Upper lobe of left lung (tissue), 6 donors: ENCODE results near the gene SPRTN. TPM values are rescaled to one million over a fixed set of nuclear protein-coding genes. Genes with fewer than 3 reads are reported as not detected.
A peak's percentile ranks its signal among the peaks of the same experiment; 100 is the strongest.
"Not testable (repeated sequence)": the region's sequence is repeated elsewhere in the genome, so short reads cannot be mapped to it uniquely, and the experiment has no call there.

ENCODE experiments used
- ATAC-seq, 2 donors: fragments of 200-7000 bp; cut with Tn5 transposase; one replicate each; pipeline ENCODE4 v1.9.1; 2022; ENCODE audit warnings: mild to moderate bottlenecking in 2 of 2, moderate library complexity in 2 of 2; ENCODE audit not compliant: low FRiP score in 2 of 2
- DNase-seq, 2 donors: peaks; one replicate each; pipeline ENCODE4 v3.0.0-alpha.2; 2019 to 2020
- H3K27ac ChIP-seq, 4 donors: fragments of 200-600 bp; sonication (generic); one replicate each; pipeline ENCODE4 v1.5.1; 2016 to 2019
- H3K27me3 ChIP-seq, 4 donors: fragments of 200-600 bp; sonication (generic); one replicate each; pipeline ENCODE4 v1.5.1; 2017 to 2019
- H3K36me3 ChIP-seq, 4 donors: fragments of 200-600 bp; sonication (generic); one replicate each; pipeline ENCODE4 v1.5.1; 2016 to 2019
- H3K4me1 ChIP-seq, 4 donors: fragments of 200-600 bp; sonication (generic); one replicate each; pipeline ENCODE4 v1.5.1; 2018 to 2019
- H3K4me3 ChIP-seq, 4 donors: fragments of 200-600 bp; sonication (generic); one replicate each; pipeline ENCODE4 v1.5.1; 2017 to 2019; ENCODE audit warnings: mild to moderate bottlenecking in 2 of 4, moderate library complexity in 1 of 4
- H3K9me3 ChIP-seq, 4 donors: fragments of 200-600 bp; sonication (generic); one replicate each; pipeline ENCODE4 v1.5.1; 2018 to 2019
- EP300 ChIP-seq, 4 donors: sonication (generic); formaldehyde crosslinking; IDR thresholded peaks; one replicate each; pipeline ENCODE4 v1.5.1; 2017; ENCODE audit warnings: antibody characterized with exemption in 4 of 4, control low read depth in 2 of 4
- POLR2A ChIP-seq, 4 donors: fragments of 450-650 bp; IDR thresholded peaks; one replicate each; pipeline ENCODE4 v1.5.1; 2016 to 2017; ENCODE audit warnings: antibody characterized with exemption in 4 of 4, mild to moderate bottlenecking in 2 of 4
- POLR2AphosphoS5 ChIP-seq, 2 donors: sonication (generic); formaldehyde crosslinking; IDR thresholded peaks; one replicate each; pipeline ENCODE4 v1.5.1; 2017; ENCODE audit warnings: antibody characterized with exemption in 2 of 2
- WGBS, 2 donors: methylation state at CpG; one replicate each; pipeline ENCODE4 v1.1.5; 2017 to 2018; 5-methylcytosine and 5-hydroxymethylcytosine counted together
- total RNA-seq, 6 donors: library from RNA; depleted of rRNA in 4 of 6; stranded (reverse); fragments of >200 nt in 4 of 6; gene quantifications; one replicate each; pipeline versions ENCODE4 v1.1.0 to v1.2.1, GENCODE V29; 2016 to 2021
- TF ChIP-seq, protein P1 (sequence below), 6 experiments: fragments of 450-650 bp in 4 of 6; fragments of 200-600 bp in 2 of 6; sonication (generic) in 2 of 6; IDR thresholded peaks; one replicate each; pipeline ENCODE4 v1.5.1; 2016 to 2019; ENCODE audit warnings: antibody characterized with exemption in 6 of 6
- donor health status: DM: no; HTN: no; CAD: no; lungs with moderate emphysema.
- donor health status: DM: no; HTN: yes; CAD: no; lungs with severe emphysema.

The SPRTN gene
- total RNA-seq, 6 donors from 2014 or later, result 8.8 to 30.9 (median 17.2) TPM

DNA sequence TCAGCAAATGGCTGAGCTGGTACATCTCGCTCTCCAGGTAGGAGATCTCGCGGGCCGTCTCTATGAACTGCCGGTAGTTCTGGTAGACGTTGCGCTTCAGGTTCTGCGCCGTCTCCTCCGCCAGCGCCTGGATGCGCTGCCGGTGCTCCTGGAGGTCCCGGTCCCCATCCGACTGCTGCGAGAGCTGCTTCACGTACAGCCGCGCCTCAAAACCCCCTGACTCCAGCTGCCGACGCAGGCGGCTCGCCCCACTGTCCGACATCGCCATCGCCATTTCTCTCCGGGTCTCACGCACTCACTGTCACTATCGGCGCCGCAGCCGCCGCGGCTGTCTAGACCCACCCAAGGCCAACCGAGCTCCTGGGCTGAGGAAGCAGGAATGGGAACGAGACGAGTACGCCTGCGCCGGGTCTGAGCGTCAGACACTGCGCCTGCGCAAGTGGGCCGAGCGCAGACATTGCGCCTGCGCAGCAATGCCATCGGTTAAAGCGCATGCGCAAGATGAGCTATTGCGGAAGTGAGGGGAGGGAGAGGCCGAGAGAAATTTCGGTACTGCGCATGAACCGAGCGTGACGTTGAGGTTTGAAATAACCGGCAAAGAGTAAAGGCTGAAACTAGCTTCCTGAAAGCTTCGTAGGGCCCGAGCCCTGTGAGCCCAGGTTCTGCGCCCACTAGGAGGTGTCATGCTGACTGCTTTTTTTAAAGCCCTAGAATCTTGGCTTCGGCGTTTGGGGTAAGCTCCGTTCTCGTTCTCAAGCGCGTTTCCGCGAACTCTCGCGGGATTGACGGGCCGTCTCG, 422 bp upstream of the SPRTN start, which contains the start of gene EXOC8:
TSS of gene EXOC8 (minus strand) at position 381 of the 798 bp plus-strand sequence. CDS start at position 274, 107 bp downstream.
- ATAC-seq, result peak; percentile 96 to 97
- 0% methylated on average over 1 to 48 of the region's 74 CpGs for WGBS, 2 donors

DNA sequence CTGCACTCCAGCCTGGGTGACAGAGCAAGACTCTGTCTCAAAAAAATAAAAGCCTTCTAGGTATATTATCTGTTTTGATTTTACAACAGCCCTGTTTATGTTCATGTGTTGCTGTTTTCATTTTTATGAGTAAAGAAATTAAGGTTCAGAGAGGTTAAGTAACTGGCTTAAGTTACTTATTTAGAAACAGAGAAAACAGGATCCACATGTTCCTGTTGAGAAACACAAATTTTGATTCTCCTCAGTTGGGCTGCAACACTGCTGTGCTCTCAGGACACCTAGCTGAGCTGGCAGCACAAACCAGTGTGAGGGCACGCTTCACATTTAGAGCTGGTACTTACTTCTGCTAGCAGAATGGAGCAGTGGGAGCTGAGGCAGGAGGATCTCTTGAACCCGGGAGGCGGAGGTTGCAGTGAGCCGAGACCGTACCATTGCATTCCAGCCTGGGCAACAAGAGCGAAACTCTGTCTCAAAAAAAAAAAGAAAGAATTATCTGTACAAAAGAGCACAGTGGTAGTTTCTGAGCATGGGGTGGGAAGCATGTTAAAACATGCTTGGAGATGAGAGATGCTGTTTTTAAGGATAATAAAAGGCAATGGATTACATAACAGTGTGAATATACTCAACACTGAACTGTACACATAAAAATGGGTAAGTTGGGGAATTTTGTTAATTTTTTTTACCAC, 2.4 kb downstream of the SPRTN start:
- peaks cover 24 to 40% (median 32%) of the 10 kb centered on the region in 4 donors for H3K4me1 ChIP-seq
- 93 to 97% methylated on average over 6 of the region's 6 CpGs for WGBS, 2 donors
- no peak for TF ChIP-seq POLR2A (IDR thresholded peaks at IDR 0.05)
- no peak for TF ChIP-seq POLR2AphosphoS5 (IDR thresholded peaks at IDR 0.05)
- TF ChIP-seq, protein P1, sequence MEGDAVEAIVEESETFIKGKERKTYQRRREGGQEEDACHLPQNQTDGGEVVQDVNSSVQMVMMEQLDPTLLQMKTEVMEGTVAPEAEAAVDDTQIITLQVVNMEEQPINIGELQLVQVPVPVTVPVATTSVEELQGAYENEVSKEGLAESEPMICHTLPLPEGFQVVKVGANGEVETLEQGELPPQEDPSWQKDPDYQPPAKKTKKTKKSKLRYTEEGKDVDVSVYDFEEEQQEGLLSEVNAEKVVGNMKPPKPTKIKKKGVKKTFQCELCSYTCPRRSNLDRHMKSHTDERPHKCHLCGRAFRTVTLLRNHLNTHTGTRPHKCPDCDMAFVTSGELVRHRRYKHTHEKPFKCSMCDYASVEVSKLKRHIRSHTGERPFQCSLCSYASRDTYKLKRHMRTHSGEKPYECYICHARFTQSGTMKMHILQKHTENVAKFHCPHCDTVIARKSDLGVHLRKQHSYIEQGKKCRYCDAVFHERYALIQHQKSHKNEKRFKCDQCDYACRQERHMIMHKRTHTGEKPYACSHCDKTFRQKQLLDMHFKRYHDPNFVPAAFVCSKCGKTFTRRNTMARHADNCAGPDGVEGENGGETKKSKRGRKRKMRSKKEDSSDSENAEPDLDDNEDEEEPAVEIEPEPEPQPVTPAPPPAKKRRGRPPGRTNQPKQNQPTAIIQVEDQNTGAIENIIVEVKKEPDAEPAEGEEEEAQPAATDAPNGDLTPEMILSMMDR (IDR thresholded peaks at IDR 0.05), result no peak
- TF ChIP-seq EP300 (IDR thresholded peaks at IDR 0.05), result no peak
- ATAC-seq, result no peak
- no peak overlapping the region for H3K4me3 ChIP-seq
- no peaks in the 10 kb centered on the region for H3K9me3 ChIP-seq
- DNase-seq, result no peak
- peaks cover 0 to 17% (median 1%) of the 10 kb centered on the region in 4 donors for H3K36me3 ChIP-seq
- H3K27me3 ChIP-seq, result no peaks in the 10 kb centered on the region
- H3K27ac ChIP-seq, result no peak overlapping the region

More for the DNA sequence above, 422 bp upstream of the SPRTN start, which contains the start of gene EXOC8:
- Histone ChIP-seq H3K4me1 (peaks cover 52 to 68% (median 60%) of the 10 kb centered on the region in 4 donors), H3K9me3 (no peaks in the 10 kb centered on the region), H3K4me3 (peak within 1 kb of the TSS; percentile 86 to 96 (median 90)), H3K27me3 (no peaks in the 10 kb centered on the region), H3K27ac (peak within 1 kb of the TSS; percentile 91 to 94 (median 93)), H3K36me3 (peaks cover 0 to 3% (median 0%) of the 10 kb centered on the region in 4 donors)
- peak; percentile 91 to 96 for DNase-seq
- TF ChIP-seq EP300 (IDR thresholded peaks at IDR 0.05) (no peak), POLR2AphosphoS5 (IDR thresholded peaks at IDR 0.05) (peak; percentile 94 to 97), POLR2A (IDR thresholded peaks at IDR 0.05) (peak in 3 of 4 donors; percentile 62 to 96 (median 86))
- TF ChIP-seq, protein P1 (IDR thresholded peaks at IDR 0.05), result peak in 2 of 6 experiments; percentile 5 to 24

DNA sequence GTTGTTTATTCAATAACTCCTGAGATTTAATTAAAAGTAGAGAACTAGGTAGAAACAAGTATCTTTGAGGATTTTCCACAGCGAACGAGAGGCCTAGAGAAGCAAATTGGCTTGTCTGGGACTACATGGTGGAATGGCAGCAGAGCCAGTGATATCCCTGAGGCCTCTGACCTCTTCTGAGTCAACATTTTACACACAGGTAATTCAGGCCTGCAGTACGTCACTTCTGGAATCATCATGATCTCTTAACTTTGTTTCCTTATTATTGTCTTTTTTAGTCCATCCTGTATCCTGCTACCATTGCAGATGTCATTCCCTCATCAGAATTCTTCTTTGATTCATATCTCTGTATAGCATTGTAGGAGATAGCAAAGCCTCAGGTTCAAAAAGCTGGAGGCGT, 9.9 kb downstream of the SPRTN start:
- DNase-seq, result no peak
- no peak overlapping the region for H3K27ac ChIP-seq
- ATAC-seq, result no peak
- H3K9me3 ChIP-seq, result no peaks in the 10 kb centered on the region
- H3K36me3 ChIP-seq, result peaks cover 9 to 73% (median 24%) of the 10 kb centered on the region in 4 donors
- H3K4me3 ChIP-seq, result no peak overlapping the region
- no peaks in the 10 kb centered on the region for H3K4me1 ChIP-seq
- TF ChIP-seq, protein P1 (IDR thresholded peaks at IDR 0.05), result no peak
- no peak for TF ChIP-seq EP300 (IDR thresholded peaks at IDR 0.05)
- 96 to 99% methylated on average over 4 of the region's 4 CpGs for WGBS, 2 donors
- no peaks in the 10 kb centered on the region for H3K27me3 ChIP-seq

DNA sequence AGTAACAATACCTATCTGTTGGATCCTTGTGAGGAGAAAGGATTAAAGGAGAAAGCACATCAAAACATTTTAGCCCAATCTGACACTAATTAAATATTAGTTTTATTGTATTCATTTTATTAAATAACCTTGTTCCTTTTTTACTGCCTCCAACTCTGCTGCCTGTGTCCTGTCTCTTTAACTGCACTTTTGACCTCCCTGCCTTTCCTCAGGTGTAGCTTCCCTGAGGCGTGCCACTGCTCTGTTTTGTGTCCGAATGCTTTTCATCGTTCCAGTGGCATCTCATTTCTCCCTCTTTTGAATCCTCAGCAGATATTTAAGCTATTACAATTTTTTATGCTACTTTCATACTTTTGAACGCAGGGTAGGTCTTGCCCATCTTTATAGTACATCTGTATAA, 10.3 kb downstream of the SPRTN start:
- ATAC-seq (no peak), DNase-seq (no peak)
- no peaks in the 10 kb centered on the region for H3K27me3 ChIP-seq
- H3K36me3 ChIP-seq, result peaks cover 12 to 73% (median 25%) of the 10 kb centered on the region in 4 donors
- no peaks in the 10 kb centered on the region for H3K9me3 ChIP-seq
- H3K4me3 ChIP-seq, result no peak overlapping the region
- no peak overlapping the region for H3K27ac ChIP-seq
- WGBS, 2 donors, result 95 to 99% methylated on average over 4 of the region's 4 CpGs
- TF ChIP-seq EP300 (IDR thresholded peaks at IDR 0.05), result no peak
- no peak for TF ChIP-seq POLR2A (IDR thresholded peaks at IDR 0.05)
- TF ChIP-seq, protein P1 (IDR thresholded peaks at IDR 0.05), result no peak
- TF ChIP-seq POLR2AphosphoS5 (IDR thresholded peaks at IDR 0.05), result no peak
- H3K4me1 ChIP-seq, result no peaks in the 10 kb centered on the region

DNA sequence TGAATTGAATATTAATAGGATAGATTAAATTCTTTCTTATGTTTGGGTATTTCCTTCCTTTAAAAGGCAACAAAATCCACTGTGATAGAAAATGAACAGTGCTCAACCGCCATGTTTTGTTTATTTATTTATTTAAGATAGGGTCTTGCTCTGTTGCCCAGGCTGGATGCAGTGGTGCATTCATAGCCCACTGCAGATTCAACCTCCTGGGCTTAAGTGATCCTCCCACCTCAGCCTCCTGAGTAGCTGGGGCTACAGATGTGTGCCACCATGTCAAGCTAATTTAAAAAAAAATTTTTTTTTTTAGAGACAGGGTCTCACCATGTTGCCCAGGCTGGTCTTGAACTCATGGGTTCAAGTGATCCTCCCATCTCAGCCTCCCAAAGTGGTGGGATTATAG, 10.8 kb downstream of the SPRTN start:
- not testable (repeated sequence) for H3K4me3 ChIP-seq, H3K4me1 ChIP-seq, H3K9me3 ChIP-seq, ATAC-seq, H3K27ac ChIP-seq, DNase-seq, H3K27me3 ChIP-seq
- H3K36me3 ChIP-seq, result peaks cover 12 to 69% (median 25%) of the 10 kb centered on the region in 4 donors
- 96% methylated on average over 1 of the region's 1 CpG for WGBS, 2 donors
